Peyer's patch (tissue), 4 donors: ENCODE data around the gene ZNF784.

ENCODE experiments used
- POLR2A ChIP-seq, 2 donors: fragments of 450-650 bp; IDR thresholded peaks; one replicate each; pipeline ENCODE4 v1.5.1; 2017; ENCODE audit warnings: antibody characterized with exemption in 2 of 2, mild to moderate bottlenecking in 2 of 2, moderate library complexity in 2 of 2
- TF ChIP-seq, protein P1 (sequence below), 6 experiments: fragments of 450-650 bp in 4 of 6; fragments of 200-600 bp in 2 of 6; sonication (generic) in 1 of 6; IDR thresholded peaks; one replicate each; pipeline ENCODE4 v1.5.1; 2017 to 2019; ENCODE audit warnings: antibody characterized with exemption in 6 of 6, mild to moderate bottlenecking in 3 of 6, moderate library complexity in 1 of 6

DNA sequence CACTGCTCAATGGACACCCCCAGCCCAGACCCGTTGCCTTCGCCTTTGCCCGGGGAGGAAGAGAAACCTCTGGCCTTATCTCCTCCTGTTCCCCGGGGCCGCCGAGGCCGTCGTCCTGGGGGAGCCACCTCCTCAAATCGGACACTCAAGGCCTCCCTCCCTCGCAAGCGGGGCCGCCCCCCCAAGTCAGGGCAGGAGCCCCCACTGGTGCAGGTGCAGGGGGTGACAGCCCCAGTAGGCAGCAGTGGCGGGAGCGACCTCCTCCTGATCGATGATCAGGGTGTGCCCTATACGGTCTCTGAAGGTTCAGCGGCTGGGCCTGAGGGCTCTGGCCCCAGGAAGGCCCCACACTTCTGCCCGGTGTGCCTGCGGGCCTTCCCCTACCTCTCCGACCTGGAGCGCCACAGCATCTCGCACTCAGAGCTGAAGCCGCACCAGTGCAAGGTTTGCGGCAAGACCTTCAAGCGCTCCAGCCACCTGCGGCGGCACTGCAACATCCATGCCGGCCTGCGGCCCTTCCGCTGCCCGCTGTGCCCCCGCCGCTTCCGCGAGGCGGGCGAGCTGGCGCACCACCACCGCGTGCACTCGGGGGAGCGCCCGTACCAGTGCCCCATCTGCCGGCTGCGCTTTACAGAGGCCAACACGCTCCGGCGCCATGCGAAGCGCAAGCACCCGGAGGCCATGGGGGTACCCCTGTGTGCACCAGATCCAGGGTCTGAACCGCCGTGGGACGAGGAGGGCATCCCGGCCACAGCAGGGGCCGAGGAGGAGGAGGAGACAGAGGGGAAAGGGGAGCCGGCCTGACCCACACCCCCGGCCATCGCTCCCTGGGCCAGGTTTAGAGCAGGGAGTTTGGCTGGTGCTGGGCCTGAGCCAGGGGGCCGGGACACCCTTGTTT lies 22.0 kb downstream of the ZNF784 start:
- TF ChIP-seq, protein P1, sequence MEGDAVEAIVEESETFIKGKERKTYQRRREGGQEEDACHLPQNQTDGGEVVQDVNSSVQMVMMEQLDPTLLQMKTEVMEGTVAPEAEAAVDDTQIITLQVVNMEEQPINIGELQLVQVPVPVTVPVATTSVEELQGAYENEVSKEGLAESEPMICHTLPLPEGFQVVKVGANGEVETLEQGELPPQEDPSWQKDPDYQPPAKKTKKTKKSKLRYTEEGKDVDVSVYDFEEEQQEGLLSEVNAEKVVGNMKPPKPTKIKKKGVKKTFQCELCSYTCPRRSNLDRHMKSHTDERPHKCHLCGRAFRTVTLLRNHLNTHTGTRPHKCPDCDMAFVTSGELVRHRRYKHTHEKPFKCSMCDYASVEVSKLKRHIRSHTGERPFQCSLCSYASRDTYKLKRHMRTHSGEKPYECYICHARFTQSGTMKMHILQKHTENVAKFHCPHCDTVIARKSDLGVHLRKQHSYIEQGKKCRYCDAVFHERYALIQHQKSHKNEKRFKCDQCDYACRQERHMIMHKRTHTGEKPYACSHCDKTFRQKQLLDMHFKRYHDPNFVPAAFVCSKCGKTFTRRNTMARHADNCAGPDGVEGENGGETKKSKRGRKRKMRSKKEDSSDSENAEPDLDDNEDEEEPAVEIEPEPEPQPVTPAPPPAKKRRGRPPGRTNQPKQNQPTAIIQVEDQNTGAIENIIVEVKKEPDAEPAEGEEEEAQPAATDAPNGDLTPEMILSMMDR (IDR thresholded peaks at IDR 0.05) = no peak
- TF ChIP-seq POLR2A (IDR thresholded peaks at IDR 0.05) = no peak
